GM15510 (cell line): ENCODE results near the gene FOSL2.

Source experiments
- POLR2A ChIP-seq: IDR thresholded peaks from 3 replicates; pipeline ENCODE4 v1.6.1; 2011; ENCODE audit warnings: borderline replicate concordance; ENCODE audit not compliant: insufficient read length; ENCODE audit errors: extremely low read depth

The FOSL2 gene

DNA sequence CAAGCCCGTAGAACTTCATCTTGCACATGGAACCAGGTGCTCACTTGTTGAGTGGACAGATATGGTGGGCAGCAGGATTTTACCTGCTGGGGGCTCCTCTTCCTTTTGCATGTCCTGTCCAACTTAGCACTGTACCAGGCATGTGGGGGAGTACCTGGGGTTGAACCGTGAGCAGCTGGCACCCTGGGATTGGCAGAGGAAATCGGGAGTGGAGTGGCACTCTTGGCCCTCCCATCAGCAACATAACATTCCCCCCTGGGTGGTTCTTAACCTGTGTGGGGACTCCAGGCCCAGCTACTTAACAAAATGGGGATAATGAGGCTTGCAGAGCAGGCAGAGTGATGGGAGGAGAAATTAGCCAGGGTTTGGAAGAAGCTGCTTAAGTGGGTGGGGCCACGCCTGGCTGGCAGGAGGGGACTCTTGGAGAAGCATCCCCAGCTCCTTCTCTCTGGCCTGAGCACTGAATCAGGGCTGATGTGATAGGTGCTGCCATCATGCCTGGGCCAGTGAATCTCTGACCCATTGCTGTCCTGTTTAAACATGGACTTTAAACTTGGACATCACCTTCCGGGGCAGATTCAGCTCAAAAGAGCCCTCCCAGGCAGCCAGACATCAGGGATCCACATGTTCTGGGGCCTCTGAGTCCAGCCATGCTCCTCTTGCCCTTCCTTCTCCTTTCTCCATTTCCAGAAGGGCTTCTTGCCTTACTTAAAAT is 15.5 kb downstream of the FOSL2 start:
- TF ChIP-seq POLR2A = no peak

DNA sequence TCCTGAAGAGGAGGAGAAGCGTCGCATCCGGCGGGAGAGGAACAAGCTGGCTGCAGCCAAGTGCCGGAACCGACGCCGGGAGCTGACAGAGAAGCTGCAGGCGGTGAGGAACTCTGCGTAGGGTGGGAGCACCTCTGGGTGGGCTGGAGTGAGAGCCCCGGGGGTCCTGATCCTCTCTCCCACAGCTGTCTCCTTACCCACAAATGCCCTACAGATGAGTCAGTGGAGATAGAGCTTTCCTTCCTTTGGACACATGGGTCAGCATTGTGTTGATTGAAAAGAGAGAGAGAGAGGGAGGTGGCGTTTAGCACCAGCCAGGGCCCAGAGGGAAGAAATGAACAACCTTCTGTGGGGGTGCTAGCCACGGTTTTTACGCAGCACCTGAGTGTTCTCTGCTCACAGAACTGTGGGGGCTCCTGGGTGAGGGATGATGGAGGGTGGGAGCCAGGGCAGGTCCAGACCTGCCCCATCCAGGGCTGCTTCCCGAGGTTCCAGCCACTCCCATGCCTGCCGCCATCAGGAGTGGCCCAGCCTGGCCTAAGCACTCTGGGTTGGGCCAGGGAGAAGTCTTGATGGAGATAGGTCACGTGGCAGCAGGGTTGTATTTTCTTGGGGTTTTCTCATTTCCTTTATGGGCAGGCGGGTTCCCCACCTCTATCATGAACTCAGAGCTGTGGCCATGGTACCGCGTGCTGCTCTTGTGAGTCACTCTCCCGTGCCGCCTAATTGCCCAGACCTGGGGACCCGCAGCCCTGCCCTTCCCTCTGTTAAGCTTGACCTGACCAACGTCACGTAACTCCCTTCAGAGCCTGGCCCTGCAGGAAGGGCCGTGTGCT is 16.3 kb downstream of the FOSL2 start:
- TF ChIP-seq POLR2A = no peak

DNA sequence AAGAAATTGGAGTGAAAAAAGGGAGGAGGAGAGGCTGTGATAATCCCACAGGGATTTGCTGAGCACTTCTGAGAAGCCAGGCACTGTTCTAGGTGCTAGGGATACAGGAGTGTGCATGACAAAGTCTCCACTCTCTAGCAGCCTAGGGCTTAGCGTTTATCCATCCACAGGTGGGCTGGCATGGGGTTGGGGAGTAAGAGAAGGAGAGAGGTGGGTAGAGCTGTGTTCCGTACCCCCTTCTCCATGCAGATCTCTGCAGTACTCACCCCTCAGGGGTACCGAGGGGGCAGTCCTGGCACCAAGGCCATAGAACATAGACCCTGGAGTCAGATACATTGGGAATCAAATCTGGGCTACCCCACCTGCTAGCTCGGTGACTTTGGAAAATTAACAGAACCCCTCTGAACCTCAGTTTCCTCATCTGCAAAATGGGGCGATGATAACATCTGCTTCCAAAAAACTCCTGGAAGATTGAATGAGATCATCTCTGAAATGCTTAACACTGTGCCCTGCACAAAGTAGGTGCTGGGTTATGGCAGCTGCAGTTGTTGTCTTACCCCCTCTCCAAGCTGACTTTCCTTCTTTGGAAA is 18.6 kb downstream of the FOSL2 start:
- TF ChIP-seq POLR2A = no peak

DNA sequence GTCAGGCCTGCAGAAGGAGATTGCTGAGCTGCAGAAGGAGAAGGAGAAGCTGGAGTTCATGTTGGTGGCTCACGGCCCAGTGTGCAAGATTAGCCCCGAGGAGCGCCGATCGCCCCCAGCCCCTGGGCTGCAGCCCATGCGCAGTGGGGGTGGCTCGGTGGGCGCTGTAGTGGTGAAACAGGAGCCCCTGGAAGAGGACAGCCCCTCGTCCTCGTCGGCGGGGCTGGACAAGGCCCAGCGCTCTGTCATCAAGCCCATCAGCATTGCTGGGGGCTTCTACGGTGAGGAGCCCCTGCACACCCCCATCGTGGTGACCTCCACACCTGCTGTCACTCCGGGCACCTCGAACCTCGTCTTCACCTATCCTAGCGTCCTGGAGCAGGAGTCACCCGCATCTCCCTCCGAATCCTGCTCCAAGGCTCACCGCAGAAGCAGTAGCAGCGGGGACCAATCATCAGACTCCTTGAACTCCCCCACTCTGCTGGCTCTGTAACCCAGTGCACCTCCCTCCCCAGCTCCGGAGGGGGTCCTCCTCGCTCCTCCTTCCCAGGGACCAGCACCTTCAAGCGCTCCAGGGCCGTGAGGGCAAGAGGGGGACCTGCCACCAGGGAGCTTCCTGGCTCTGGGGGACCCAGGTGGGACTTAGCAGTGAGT is 19.4 kb downstream of the FOSL2 start:
- TF ChIP-seq POLR2A = no peak

DNA sequence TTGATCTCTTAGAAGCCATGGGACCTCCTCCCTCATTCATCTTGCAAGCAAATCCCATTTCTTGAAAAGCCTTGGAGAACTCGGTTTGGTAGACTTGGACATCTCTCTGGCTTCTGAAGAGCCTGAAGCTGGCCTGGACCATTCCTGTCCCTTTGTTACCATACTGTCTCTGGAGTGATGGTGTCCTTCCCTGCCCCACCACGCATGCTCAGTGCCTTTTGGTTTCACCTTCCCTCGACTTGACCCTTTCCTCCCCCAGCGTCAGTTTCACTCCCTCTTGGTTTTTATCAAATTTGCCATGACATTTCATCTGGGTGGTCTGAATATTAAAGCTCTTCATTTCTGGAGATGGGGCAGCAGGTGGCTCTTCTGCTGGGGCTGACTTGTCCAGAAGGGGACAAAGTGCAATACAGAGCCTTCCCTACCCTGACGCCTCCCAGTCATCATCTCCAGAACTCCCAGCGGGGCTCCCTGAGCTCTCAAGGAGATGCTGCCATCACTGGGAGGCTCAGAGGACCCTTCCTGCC is 20.0 kb downstream of the FOSL2 start:
- TF ChIP-seq POLR2A = no peak

DNA sequence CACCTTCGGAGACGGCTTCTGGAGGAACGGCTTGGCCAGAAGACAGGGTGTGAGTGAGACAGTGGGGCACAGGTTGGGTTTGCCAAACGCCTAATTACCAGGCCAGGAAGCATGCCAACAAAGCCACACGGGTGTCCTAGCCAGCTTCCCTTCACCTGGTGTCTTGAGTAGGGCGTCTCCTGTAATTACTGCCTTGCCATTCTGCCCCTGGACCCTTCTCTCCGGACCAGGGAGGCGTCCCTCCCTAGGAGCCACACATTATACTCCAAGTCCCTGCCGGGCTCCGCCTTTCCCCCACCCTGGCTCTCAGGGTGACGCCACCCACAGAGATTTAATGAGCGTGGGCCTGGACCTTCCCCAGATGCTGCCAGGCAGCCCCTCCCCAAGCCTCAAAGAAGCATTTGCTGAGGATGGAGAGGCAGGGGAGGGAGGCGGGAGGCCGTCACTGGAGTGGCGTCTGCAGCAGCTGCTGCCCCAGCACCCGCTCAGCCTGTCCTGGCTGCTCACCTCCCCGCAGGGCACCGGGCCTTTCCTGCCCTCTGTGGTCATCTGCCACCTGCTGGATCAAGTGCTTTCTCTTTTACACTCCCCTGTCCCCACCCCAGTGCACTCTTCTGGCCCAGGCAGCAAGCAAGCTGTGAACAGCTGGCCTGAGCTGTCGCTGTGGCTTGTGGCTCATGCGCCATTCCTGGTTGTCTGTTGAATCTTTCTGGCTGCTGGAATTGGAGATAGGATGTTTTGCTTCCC is 20.7 kb downstream of the FOSL2 start:
- no peak for TF ChIP-seq POLR2A

DNA sequence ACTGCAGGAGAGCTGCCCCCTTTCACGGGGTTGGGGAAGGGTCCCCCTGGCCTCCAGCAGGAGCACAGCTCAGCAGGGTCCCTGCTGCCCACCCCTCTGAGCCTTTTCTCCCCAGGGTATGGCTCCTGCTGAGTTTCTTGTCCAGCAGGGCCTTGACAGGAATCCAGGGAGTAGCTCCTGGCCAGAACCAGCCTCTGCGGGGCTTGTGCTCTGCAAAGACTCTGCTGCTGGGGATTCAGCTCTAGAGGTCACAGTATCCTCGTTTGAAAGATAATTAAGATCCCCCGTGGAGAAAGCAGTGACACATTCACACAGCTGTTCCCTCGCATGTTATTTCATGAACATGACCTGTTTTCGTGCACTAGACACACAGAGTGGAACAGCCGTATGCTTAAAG is 21.2 kb downstream of the FOSL2 start:
- TF ChIP-seq POLR2A = no peak

GRCh38 chr2:28414583-28414982 is 21.9 kb downstream of the FOSL2 start:
- no peak for TF ChIP-seq POLR2A

DNA sequence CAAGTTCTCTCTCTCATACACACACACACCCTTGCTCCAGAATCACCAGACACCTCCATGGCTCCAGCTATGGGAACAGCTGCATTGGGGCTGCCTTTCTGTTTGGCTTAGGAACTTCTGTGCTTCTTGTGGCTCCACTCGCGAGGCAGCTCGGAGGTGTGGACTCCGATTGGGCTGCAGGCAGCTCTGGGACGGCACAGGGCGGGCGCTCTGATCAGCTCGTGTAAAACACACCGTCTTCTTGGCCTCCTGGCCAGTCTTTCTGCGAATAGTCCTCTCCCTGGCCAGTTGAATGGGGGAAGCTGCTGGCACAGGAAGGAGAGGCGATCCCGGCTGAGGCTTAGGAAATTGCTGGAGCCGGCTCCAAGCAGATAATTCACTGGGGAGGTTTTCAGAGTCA is 22.4 kb downstream of the FOSL2 start:
- no peak for TF ChIP-seq POLR2A

- TF ChIP-seq POLR2A = no peak
Measured at GRCh38 chr2:28415715-28416114, 23.1 kb downstream of the FOSL2 start.

- TF ChIP-seq POLR2A = no peak
Measured at GRCh38 chr2:28419003-28419402, 26.3 kb downstream of the FOSL2 start.

- TF ChIP-seq POLR2A = no peak
Measured at GRCh38 chr2:28419443-28420270, 27.0 kb downstream of the FOSL2 start.

GRCh38 chr2:28420722-28421121 is 28.1 kb downstream of the FOSL2 start:
- no peak for TF ChIP-seq POLR2A
